Activated CD8-positive, alpha-beta T cell treated with anti-CD3 and anti-CD28 coated beads, Interleukin-2, amount 10 ng/mL, durations not matched to agents 7 days and 5 days (primary cell): ENCODE results near the gene NABP2. TPM values are rescaled to one million over a fixed set of nuclear protein-coding genes. Genes with fewer than 3 reads are reported as not detected.
A peak's percentile ranks its signal among the peaks of the same experiment; 100 is the strongest.

Experiments used
- ATAC-seq: fragments of 150-1000 bp; cut with Tn5 transposase; one replicate; pipeline ENCODE4 v1.10.0; 2021; ENCODE audit warnings: moderate library complexity
- CTCF ChIA-PET: fragments of 350-600 bp; sonication (Branson Sonifier 250); formaldehyde crosslinking; loops from one replicate; lab custom pipeline; 2021; ENCODE audit warnings: antibody characterized with exemption; lab: Charles Lee
- POLR2A ChIA-PET: fragments of 350-600 bp; sonication (Branson Sonifier 250); formaldehyde crosslinking; loops from one replicate; lab custom pipeline; 2021; ENCODE audit warnings: antibody characterized with exemption; lab: Charles Lee
- DNase-seq: peaks from one replicate; pipeline ENCODE4 v3.0.0-alpha.2; 2020
- H3K27ac Mint-ChIP-seq: one replicate; pipeline ENCODE4 v1.8.0; 2021; ENCODE audit warnings: mild to moderate bottlenecking, mixed read lengths
- H3K27me3 Mint-ChIP-seq: one replicate; pipeline ENCODE4 v1.8.0; 2021; ENCODE audit warnings: low read depth, mixed read lengths
- H3K36me3 Mint-ChIP-seq: one replicate; pipeline ENCODE4 v1.8.0; 2021; ENCODE audit warnings: low read depth, mixed read lengths
- H3K4me1 Mint-ChIP-seq: one replicate; pipeline ENCODE4 v1.8.0; 2021; ENCODE audit warnings: low read depth, mixed read lengths
- H3K4me3 Mint-ChIP-seq: one replicate; pipeline ENCODE4 v1.8.0; 2021; ENCODE audit warnings: mild to moderate bottlenecking, mixed read lengths
- H3K9me3 Mint-ChIP-seq: one replicate; pipeline ENCODE4 v1.8.0; 2022; ENCODE audit warnings: mixed read lengths; ENCODE audit not compliant: insufficient read depth
- total RNA-seq, 2 experiments: library from RNA; stranded (reverse); gene quantifications; one replicate each; pipeline ENCODE4 v1.2.3, GENCODE V29; 2021

Gene NABP2
- 10 to 100 TPM; 64.3 to 69.5 TPM for total RNA-seq

DNA sequence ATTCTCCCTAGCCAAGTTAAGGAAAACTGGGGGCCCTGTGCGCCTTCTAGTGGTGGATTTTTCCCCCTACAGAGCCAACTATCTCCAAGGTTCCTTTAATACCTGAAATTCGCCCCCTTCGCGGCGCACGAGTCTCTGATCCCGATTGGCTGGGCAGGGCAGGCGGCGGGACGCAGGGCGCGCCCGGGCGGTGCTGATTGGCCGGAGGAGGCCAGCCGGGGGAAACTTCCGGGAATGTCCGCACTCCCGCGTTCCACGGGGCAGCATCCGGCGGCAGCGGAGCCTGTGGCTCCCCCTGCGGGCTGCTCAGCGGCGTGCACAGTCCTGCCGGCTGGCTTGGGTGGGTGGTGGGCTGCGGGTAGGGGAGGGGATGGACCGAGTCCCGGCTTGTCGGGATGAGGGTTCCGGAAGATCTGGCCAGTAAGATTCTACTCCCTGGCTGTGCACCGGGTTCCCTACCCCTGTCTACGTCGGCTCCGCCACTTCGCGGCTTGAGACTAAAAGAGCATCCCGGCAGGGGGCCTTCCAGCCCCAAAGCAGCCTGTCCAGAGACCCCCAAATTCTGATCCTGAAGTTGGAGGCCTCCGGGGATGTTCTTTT, at the start of gene NABP2:
TSS of gene NABP2 (plus strand) at position 241 of the 600 bp plus-strand sequence. CDS start 515 bp downstream, outside the sequence.
- H3K36me3 Mint-ChIP-seq = peaks cover 15% of the 10 kb centered on the region
- ChIA-PET POLR2A (interaction anchor here (0.7 kb wide), 1 partner anchor 71 kb away, joined by 6 read pairs; no protein-coding TSS in a partner anchor), CTCF (interaction anchor here (2.2 to 4.2 kb wide), 2 partner anchors 34 to 98 kb away, joined by 12 to 69 read pairs; partner anchors contain the start of gene SMARCC2)
- DNase-seq = peak; percentile 96
- H3K9me3 Mint-ChIP-seq = no peaks in the 10 kb centered on the region
- H3K4me1 Mint-ChIP-seq = peaks cover 54% of the 10 kb centered on the region
- peak; percentile 87 for ATAC-seq
- peak within 1 kb of the TSS; percentile 85 for H3K27ac Mint-ChIP-seq
- no peaks in the 10 kb centered on the region for H3K27me3 Mint-ChIP-seq
- peak within 1 kb of the TSS; percentile 91 for H3K4me3 Mint-ChIP-seq

DNA sequence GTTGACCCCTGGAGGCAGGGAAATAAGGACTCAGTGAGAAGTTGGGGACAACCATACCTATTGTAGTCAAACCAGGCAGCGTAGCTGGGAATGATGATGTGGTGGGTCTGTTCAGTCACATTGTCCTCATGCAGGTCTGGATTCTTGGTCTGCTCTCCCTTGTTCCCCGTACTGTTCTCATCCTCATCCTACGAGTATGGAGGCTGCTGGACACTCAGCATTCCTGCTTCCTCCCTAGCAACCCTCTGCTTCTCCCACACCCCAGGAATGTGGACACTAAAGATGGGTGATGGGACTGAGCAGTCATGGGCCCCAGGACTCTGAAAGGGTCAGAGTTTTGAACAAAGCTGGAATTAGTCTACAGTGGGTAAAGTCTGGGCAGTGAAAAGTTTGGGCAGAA, 45.8 kb upstream of the NABP2 start:
- no peak overlapping the region for H3K27ac Mint-ChIP-seq
- ChIA-PET POLR2A (interaction anchor here (1.0 to 2.7 kb wide), 3 partner anchors 10 to 120 kb away, joined by 3 to 14 read pairs (median 4); no protein-coding TSS in a partner anchor), CTCF (interaction anchor here (3.0 kb wide), 1 partner anchor 11 kb away, joined by 14 read pairs; the partner anchor contains the start of gene SMARCC2)
- ATAC-seq (no peak), DNase-seq (no peak)
- H3K9me3 Mint-ChIP-seq = no peaks in the 10 kb centered on the region
- peaks cover 73% of the 10 kb centered on the region for H3K36me3 Mint-ChIP-seq
- no peak overlapping the region for H3K4me3 Mint-ChIP-seq
- H3K4me1 Mint-ChIP-seq = no peaks in the 10 kb centered on the region
- no peaks in the 10 kb centered on the region for H3K27me3 Mint-ChIP-seq

DNA sequence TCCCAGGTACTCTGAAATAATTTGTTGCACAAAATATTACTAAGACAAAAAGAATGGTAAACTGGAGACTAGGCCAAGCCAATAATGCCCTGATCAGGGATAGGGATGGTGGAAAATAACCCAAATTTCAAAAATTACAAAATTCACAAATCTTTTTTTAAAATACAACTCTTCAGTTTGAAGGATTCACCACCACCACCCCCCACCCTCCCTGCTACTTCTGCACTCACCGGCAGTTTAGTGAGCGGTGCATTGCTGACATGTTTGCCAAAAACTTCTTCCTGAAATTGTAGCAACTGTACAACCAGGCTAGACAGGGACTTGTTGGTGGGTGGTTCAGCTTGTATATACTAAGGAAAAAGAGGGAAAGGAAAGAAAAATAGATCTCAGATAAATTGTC, 37.2 kb upstream of the NABP2 start:
- Mint-ChIP-seq H3K36me3 (peaks cover 47% of the 10 kb centered on the region), H3K27me3 (no peaks in the 10 kb centered on the region), H3K4me1 (peaks cover 36% of the 10 kb centered on the region), H3K9me3 (no peaks in the 10 kb centered on the region), H3K4me3 (peak overlapping the region; percentile 91), H3K27ac (peak overlapping the region; percentile 84)
- ChIA-PET POLR2A (interaction anchor here (3.0 to 4.1 kb wide), 3 partner anchors 26 to 58 kb away, joined by 20 to 50 read pairs (median 24); partner anchors contain the start of genes ESYT1, MYL6 and RNF41), CTCF (interaction anchor here (1.6 to 6.7 kb wide), 6 partner anchors 12 to 277 kb away, joined by 5 to 148 read pairs (median 44); partner anchors contain the start of genes ESYT1, RNF41 and ZC3H10)
- DNase-seq (no peak), ATAC-seq (no peak)

DNA sequence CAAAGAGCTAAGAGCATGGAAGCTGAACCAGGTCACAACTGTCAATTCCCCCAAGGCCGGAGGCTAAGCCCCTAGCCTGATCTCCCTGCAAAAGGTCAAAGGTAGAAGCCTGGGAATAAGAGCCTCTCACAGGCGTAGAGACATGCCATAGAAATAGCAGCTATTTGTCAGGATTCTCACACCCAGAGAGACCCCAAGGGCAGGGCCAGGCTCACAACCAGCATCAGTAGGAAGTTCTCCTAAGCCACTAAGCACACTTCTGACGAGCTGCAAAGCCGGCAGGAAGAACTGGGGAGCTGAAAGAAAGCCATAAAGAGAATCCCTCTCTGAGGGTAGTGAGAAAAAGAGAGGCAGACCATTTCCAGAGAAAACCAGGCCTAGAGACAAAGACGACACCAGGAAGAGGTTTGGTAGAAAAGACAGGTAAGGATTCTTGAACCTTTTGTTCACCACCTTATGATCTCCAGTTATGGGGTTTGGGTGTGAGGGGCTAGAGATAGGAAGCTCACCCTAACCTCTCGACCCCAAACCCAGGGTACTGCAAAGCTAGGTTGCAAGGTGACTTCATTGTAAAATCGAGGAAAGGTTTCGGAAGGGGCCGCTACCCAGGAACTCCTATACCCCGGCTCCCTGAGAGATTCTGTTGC, 35.9 kb upstream of the NABP2 start:
- ATAC-seq = no peak
- peaks cover 47% of the 10 kb centered on the region for H3K4me1 Mint-ChIP-seq
- ChIA-PET POLR2A (interaction anchor here (0.6 to 4.1 kb wide), 14 partner anchors 10 to 240 kb away, joined by 3 to 50 read pairs (median 5); partner anchors contain the start of genes ESYT1, MYL6, PA2G4 and RNF41), CTCF (interaction anchor here (0.6 to 6.7 kb wide), 19 partner anchors 10 to 450 kb away, joined by 3 to 148 read pairs (median 13); partner anchors contain the start of genes CNPY2, ESYT1, MYL6 and MYL6B)
- peak; percentile 27 for DNase-seq
- H3K27ac Mint-ChIP-seq = peak overlapping the region; percentile 84
- H3K36me3 Mint-ChIP-seq = peaks cover 47% of the 10 kb centered on the region
- no peaks in the 10 kb centered on the region for H3K9me3 Mint-ChIP-seq
- peak overlapping the region; percentile 91 for H3K4me3 Mint-ChIP-seq
- no peaks in the 10 kb centered on the region for H3K27me3 Mint-ChIP-seq

DNA sequence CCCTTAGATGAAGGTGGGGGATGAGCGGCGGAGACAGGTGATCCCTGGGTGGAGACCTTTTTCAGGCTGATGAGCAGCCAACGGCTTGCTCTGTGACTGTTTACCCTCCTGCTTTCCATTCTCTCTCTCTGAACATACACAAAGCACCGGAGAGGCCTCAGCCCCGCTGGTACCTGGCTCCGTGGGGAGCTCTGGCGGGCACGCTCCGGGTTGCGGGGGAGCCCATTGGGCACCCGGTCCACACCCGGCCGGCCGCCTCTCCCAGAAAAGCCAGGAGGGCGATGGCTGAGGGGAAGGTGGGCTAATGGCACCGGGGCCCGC, 35.4 kb upstream of the NABP2 start:
- CTCF ChIA-PET = interaction anchor here (0.8 to 6.7 kb wide), 32 partner anchors 10 to 450 kb away, joined by 3 to 148 read pairs (median 7); partner anchors contain the start of genes CNPY2, COQ10A, ESYT1 and MYL6
- Mint-ChIP-seq H3K9me3 (no peaks in the 10 kb centered on the region), H3K27me3 (no peaks in the 10 kb centered on the region), H3K27ac (peak overlapping the region; percentile 84), H3K36me3 (peaks cover 46% of the 10 kb centered on the region), H3K4me3 (peak overlapping the region; percentile 91), H3K4me1 (peaks cover 50% of the 10 kb centered on the region)
- ATAC-seq (peak; percentile 5), DNase-seq (no peak)
- POLR2A ChIA-PET = interaction anchor here (0.7 to 4.1 kb wide), 15 partner anchors 10 to 239 kb away, joined by 3 to 50 read pairs (median 7); partner anchors contain the start of genes CNPY2, ESYT1, MYL6 and MYL6B

DNA sequence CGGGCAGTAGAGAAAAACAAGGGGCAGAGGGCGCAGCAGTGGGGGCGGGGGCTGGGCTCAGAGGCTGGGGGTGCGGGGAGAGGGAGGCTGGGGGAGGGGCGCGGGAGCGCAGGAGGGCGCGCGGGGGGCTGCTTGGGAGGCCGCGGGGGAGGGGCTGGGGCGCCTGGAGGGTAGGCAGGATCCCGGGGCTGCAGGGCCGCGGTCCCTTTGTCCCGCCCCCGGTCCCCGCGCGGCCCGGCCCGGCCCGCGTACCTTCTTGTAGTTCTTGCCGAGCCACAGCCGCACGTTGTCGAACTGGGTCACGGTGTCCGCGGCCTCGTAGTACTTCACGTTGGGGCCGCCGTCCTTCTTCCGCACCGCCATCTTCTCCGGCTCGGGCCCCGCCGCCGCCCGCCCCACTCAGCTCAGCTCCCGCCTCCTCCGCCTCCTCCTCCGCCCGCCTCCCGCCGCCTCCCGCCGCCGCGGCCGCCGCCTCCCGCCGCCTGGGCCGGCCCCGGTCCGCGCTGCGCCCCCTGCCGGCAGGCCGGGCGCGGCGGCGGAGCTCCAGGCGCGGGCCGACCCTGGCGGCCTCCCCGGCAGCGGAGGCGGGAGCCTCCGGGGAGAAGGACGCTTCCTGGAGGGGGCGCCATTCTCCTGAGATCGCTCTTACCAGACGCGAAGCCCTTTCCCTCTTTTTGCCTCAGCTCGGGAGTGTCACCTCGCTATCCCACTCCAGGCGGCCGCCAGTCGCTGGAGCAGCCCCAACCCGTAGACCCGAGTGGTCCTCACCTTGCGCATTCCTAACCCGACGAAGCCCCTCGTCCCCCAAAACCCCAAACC, 34.8 kb upstream of the NABP2 start, which contains the start of gene SMARCC2:
TSS of gene SMARCC2 (minus strand) at position 385 of the 819 bp plus-strand sequence. CDS start at position 363, 22 bp downstream.
- H3K36me3 Mint-ChIP-seq = peaks cover 44% of the 10 kb centered on the region
- POLR2A ChIA-PET = interaction anchor here (0.6 to 4.1 kb wide), 22 partner anchors 11 to 439 kb away, joined by 3 to 50 read pairs (median 4); partner anchors contain the start of genes CNPY2, ESYT1, MYL6 and MYL6B
- peak; percentile 90 for DNase-seq
- H3K4me3 Mint-ChIP-seq = peak within 1 kb of the TSS; percentile 93
- no peaks in the 10 kb centered on the region for H3K27me3 Mint-ChIP-seq
- CTCF ChIA-PET = interaction anchor here (0.7 to 6.7 kb wide), 57 partner anchors 8 to 530 kb away, joined by 3 to 148 read pairs (median 4); partner anchors contain the start of genes ANKRD52, CNPY2, COQ10A and ERBB3
- H3K4me1 Mint-ChIP-seq = peaks cover 52% of the 10 kb centered on the region
- peak within 1 kb of the TSS; percentile 93 for H3K27ac Mint-ChIP-seq
- ATAC-seq = peak; percentile 90
- no peaks in the 10 kb centered on the region for H3K9me3 Mint-ChIP-seq

DNA sequence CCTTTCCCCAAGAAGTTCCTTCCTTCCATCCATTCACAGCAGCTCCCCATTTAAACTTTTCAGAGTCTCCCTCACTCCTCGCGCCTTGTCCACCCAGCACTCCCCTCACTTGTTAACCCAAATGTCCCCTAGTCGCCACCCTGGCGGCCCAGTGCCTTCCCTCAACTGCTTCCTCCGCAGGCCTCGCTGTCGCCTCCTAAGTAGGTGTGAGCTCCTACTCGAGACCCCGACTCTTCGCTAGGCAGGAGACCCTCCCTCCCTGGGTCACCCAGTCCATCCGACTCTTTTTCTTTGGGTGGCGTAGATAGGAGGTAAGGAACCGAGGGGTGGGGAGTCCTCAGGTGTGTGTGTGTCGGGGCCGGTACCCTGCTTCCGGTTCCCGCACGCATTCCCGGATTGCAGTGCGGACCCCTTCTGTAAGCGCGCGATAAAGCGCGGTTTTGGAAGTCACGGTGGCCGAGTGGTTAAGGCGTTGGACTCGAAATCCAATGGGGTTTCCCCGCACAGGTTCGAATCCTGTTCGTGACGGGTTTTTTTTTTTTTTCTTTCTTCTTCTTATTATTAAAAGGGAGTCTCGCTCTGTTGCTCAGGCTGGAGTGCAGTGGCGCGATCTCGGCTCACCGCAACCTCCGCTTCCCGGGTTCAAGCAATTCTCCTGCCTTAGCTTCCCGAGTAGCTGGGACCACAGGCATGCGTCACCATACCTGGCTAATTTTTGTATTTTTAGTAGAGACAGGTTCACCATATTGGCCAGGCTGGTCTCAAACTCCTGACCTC, 34.0 kb upstream of the NABP2 start:
- H3K4me1 Mint-ChIP-seq = peaks cover 48% of the 10 kb centered on the region

DNA sequence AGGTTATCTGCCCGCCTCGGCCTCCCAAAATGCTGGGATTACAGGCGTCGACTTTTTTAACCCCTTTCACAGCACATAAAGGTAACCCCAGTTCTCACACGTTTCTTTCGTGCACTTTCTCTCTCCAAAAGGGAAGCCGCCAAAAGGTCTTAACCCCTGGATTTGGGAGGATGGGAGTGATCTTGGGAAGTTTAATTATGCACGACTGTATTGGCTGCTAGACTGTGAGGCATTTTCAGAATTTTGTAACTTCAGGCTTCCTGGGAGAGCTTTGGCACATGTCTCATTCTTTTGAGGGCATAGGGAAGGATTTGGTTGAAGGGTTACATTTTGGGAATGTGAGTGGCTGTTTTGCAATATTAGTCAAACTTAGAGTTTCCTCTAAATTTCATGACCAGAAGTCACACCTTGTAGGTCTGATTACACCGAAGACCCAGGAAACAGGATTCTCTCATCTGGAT, 33.4 kb upstream of the NABP2 start:
- Mint-ChIP-seq H3K4me3 (peak overlapping the region; percentile 93), H3K27ac (peak overlapping the region; percentile 93), H3K36me3 (peaks cover 40% of the 10 kb centered on the region), H3K4me1 (peaks cover 47% of the 10 kb centered on the region), H3K27me3 (no peaks in the 10 kb centered on the region), H3K9me3 (no peaks in the 10 kb centered on the region)
- DNase-seq (no peak), ATAC-seq (no peak)
- ChIA-PET POLR2A (interaction anchor here (4.1 kb wide), 1 partner anchor 62 kb away, joined by 20 read pairs; the partner anchor contains the start of gene ESYT1), CTCF (interaction anchor here (1.6 to 6.7 kb wide), 10 partner anchors 16 to 452 kb away, joined by 3 to 148 read pairs (median 18); partner anchors contain the start of genes CNPY2, ESYT1, MYL6 and RNF41)

More for the DNA sequence above, 34.0 kb upstream of the NABP2 start:
- no peaks in the 10 kb centered on the region for H3K27me3 Mint-ChIP-seq
- no peaks in the 10 kb centered on the region for H3K9me3 Mint-ChIP-seq
- H3K36me3 Mint-ChIP-seq = peaks cover 41% of the 10 kb centered on the region
- ATAC-seq (peak; percentile 45), DNase-seq (peak; percentile 84)
- POLR2A ChIA-PET = interaction anchor here (0.6 to 4.1 kb wide), 17 partner anchors 17 to 438 kb away, joined by 3 to 50 read pairs (median 7); partner anchors contain the start of genes CNPY2, ESYT1, MYL6 and MYL6B
- CTCF ChIA-PET = interaction anchor here (0.7 to 6.7 kb wide), 53 partner anchors 8 to 529 kb away, joined by 3 to 148 read pairs (median 4); partner anchors contain the start of genes ANKRD52, CNPY2, COQ10A and ERBB3
- peak overlapping the region; percentile 93 for H3K27ac Mint-ChIP-seq
- peak overlapping the region; percentile 93 for H3K4me3 Mint-ChIP-seq

DNA sequence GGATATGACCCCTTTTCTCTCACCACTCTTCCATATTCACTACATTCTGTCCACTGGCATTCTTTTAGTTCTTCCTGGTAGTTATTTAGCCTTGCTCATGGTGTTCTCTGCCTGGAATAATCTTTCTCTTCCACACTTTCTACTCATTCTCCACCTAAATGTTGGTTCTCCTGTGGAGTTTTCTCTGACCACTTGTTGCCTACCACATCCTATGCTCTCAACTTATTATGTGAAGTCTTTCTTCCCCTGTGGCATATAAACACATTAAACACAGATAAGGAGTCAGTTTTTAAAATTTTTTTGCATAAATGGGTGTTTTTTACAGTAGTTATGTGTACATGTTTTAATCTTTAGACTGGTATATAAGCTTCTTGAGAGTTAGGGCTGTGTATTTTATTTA, 31.6 kb upstream of the NABP2 start:
- CTCF ChIA-PET = interaction anchor here (0.7 to 6.7 kb wide), 14 partner anchors 10 to 272 kb away, joined by 3 to 148 read pairs (median 5); partner anchors contain the start of genes ANKRD52, ESYT1, IL23A and RNF41
- H3K27ac Mint-ChIP-seq = no peak overlapping the region

More for the DNA sequence above, 31.6 kb upstream of the NABP2 start:
- ATAC-seq (no peak), DNase-seq (no peak)
- POLR2A ChIA-PET = no interaction called here
- peaks cover 31% of the 10 kb centered on the region for H3K4me1 Mint-ChIP-seq
- H3K9me3 Mint-ChIP-seq = no peaks in the 10 kb centered on the region
- H3K4me3 Mint-ChIP-seq = no peak overlapping the region
- no peaks in the 10 kb centered on the region for H3K27me3 Mint-ChIP-seq
- peaks cover 23% of the 10 kb centered on the region for H3K36me3 Mint-ChIP-seq
